ENCODE measurements around the gene RNF121. TPM values are rescaled to one million over a fixed set of nuclear protein-coding genes. Genes with fewer than 3 reads are reported as not detected.

The RNF121 gene
- total and polyA plus RNA-seq, 2 of the 13 experiments (the other 11 are each of a cell fraction or from before 2014, with no cell fraction given), result 28.6 to 44.3 TPM

DNA sequence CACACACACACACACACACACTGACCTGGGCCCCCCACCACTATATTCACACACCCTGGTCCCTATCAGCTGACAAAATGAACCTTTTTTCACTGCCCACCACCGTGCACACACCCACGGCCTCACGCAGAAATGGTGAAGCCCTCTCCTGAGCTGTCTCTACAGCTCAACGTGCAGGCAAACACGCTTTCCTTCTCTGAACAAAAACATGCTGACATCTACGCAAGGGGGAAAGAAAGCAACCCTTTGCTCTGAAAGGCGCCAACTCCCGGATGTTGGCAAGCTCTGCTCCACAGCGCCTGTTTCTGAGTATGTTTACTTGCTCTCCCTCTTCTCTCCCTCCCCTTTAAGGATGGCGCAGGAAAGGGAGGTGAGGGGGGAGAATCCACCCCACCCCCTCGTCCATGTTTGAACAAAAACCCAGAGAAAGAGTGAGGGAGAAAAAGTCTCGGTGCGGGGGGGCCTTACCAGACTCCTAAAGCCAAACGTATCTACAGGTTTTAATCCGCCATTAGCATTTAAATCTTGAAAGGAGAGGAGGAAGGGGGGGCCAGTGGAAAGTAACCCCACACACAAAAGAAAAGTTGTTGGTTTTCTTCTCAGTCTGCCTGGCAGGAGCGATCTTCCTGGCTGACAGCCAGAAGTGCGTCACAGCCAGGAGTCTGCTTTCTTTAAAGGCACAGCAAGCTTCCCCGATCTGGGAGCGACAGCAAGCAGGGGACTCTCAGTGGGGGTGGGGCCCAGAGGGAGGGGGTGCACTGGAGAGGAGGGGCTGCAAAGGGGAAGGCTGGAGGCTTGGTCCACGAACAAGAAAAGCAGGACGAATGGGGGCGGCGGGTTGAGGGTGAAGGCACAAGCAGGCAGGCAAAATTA, 111.9 kb downstream of the RNF121 start (continued):
- TF ChIP-seq, protein P1, sequence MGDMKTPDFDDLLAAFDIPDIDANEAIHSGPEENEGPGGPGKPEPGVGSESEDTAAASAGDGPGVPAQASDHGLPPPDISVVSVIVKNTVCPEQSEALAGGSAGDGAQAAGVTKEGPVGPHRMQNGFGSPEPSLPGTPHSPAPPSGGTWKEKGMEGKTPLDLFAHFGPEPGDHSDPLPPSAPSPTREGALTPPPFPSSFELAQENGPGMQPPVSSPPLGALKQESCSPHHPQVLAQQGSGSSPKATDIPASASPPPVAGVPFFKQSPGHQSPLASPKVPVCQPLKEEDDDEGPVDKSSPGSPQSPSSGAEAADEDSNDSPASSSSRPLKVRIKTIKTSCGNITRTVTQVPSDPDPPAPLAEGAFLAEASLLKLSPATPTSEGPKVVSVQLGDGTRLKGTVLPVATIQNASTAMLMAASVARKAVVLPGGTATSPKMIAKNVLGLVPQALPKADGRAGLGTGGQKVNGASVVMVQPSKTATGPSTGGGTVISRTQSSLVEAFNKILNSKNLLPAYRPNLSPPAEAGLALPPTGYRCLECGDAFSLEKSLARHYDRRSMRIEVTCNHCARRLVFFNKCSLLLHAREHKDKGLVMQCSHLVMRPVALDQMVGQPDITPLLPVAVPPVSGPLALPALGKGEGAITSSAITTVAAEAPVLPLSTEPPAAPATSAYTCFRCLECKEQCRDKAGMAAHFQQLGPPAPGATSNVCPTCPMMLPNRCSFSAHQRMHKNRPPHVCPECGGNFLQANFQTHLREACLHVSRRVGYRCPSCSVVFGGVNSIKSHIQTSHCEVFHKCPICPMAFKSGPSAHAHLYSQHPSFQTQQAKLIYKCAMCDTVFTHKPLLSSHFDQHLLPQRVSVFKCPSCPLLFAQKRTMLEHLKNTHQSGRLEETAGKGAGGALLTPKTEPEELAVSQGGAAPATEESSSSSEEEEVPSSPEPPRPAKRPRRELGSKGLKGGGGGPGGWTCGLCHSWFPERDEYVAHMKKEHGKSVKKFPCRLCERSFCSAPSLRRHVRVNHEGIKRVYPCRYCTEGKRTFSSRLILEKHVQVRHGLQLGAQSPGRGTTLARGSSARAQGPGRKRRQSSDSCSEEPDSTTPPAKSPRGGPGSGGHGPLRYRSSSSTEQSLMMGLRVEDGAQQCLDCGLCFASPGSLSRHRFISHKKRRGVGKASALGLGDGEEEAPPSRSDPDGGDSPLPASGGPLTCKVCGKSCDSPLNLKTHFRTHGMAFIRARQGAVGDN (CRISPR knock-in tag; IDR thresholded peaks at IDR 0.05), result peak; percentile 60
- TF ChIP-seq ELF3 (CRISPR knock-in tag; IDR thresholded peaks at IDR 0.05), result peak; percentile 89
- no peak for TF ChIP-seq PRPF4 (IDR thresholded peaks at IDR 0.05; ENCODE audit: low read depth, low read length, poor library complexity, severe bottlenecking)
- no peak for TF ChIP-seq CBX1 (IDR thresholded peaks at IDR 0.05; ENCODE audit: low read depth)
- TF ChIP-seq, protein P2, sequence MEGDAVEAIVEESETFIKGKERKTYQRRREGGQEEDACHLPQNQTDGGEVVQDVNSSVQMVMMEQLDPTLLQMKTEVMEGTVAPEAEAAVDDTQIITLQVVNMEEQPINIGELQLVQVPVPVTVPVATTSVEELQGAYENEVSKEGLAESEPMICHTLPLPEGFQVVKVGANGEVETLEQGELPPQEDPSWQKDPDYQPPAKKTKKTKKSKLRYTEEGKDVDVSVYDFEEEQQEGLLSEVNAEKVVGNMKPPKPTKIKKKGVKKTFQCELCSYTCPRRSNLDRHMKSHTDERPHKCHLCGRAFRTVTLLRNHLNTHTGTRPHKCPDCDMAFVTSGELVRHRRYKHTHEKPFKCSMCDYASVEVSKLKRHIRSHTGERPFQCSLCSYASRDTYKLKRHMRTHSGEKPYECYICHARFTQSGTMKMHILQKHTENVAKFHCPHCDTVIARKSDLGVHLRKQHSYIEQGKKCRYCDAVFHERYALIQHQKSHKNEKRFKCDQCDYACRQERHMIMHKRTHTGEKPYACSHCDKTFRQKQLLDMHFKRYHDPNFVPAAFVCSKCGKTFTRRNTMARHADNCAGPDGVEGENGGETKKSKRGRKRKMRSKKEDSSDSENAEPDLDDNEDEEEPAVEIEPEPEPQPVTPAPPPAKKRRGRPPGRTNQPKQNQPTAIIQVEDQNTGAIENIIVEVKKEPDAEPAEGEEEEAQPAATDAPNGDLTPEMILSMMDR (CRISPR knock-in tag; IDR thresholded peaks at IDR 0.05), result peak; percentile 28; the same call in 1 of the 2 replicates
- TF ChIP-seq, protein P3, sequence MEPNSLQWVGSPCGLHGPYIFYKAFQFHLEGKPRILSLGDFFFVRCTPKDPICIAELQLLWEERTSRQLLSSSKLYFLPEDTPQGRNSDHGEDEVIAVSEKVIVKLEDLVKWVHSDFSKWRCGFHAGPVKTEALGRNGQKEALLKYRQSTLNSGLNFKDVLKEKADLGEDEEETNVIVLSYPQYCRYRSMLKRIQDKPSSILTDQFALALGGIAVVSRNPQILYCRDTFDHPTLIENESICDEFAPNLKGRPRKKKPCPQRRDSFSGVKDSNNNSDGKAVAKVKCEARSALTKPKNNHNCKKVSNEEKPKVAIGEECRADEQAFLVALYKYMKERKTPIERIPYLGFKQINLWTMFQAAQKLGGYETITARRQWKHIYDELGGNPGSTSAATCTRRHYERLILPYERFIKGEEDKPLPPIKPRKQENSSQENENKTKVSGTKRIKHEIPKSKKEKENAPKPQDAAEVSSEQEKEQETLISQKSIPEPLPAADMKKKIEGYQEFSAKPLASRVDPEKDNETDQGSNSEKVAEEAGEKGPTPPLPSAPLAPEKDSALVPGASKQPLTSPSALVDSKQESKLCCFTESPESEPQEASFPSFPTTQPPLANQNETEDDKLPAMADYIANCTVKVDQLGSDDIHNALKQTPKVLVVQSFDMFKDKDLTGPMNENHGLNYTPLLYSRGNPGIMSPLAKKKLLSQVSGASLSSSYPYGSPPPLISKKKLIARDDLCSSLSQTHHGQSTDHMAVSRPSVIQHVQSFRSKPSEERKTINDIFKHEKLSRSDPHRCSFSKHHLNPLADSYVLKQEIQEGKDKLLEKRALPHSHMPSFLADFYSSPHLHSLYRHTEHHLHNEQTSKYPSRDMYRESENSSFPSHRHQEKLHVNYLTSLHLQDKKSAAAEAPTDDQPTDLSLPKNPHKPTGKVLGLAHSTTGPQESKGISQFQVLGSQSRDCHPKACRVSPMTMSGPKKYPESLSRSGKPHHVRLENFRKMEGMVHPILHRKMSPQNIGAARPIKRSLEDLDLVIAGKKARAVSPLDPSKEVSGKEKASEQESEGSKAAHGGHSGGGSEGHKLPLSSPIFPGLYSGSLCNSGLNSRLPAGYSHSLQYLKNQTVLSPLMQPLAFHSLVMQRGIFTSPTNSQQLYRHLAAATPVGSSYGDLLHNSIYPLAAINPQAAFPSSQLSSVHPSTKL (CRISPR knock-in tag; IDR thresholded peaks at IDR 0.05), result peak; percentile 55
- TF ChIP-seq PHF8 (CRISPR knock-in tag; IDR thresholded peaks at IDR 0.05), result 0 out of 2 replicates have a peak, but pooled peaks have one; percentile 25
- TF ChIP-seq GATAD2A (CRISPR knock-in tag; IDR thresholded peaks at IDR 0.05), result no peak
- TF ChIP-seq KAT7 (CRISPR knock-in tag; IDR thresholded peaks at IDR 0.05; ENCODE audit: borderline replicate concordance), result 0 out of 2 replicates have a peak, but pooled peaks have one; percentile 60
- TF ChIP-seq, protein P4, sequence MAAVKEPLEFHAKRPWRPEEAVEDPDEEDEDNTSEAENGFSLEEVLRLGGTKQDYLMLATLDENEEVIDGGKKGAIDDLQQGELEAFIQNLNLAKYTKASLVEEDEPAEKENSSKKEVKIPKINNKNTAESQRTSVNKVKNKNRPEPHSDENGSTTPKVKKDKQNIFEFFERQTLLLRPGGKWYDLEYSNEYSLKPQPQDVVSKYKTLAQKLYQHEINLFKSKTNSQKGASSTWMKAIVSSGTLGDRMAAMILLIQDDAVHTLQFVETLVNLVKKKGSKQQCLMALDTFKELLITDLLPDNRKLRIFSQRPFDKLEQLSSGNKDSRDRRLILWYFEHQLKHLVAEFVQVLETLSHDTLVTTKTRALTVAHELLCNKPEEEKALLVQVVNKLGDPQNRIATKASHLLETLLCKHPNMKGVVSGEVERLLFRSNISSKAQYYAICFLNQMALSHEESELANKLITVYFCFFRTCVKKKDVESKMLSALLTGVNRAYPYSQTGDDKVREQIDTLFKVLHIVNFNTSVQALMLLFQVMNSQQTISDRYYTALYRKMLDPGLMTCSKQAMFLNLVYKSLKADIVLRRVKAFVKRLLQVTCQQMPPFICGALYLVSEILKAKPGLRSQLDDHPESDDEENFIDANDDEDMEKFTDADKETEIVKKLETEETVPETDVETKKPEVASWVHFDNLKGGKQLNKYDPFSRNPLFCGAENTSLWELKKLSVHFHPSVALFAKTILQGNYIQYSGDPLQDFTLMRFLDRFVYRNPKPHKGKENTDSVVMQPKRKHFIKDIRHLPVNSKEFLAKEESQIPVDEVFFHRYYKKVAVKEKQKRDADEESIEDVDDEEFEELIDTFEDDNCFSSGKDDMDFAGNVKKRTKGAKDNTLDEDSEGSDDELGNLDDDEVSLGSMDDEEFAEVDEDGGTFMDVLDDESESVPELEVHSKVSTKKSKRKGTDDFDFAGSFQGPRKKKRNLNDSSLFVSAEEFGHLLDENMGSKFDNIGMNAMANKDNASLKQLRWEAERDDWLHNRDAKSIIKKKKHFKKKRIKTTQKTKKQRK (IDR thresholded peaks at IDR 0.05; ENCODE audit: low read length), result no peak
- TF ChIP-seq, protein P5, sequence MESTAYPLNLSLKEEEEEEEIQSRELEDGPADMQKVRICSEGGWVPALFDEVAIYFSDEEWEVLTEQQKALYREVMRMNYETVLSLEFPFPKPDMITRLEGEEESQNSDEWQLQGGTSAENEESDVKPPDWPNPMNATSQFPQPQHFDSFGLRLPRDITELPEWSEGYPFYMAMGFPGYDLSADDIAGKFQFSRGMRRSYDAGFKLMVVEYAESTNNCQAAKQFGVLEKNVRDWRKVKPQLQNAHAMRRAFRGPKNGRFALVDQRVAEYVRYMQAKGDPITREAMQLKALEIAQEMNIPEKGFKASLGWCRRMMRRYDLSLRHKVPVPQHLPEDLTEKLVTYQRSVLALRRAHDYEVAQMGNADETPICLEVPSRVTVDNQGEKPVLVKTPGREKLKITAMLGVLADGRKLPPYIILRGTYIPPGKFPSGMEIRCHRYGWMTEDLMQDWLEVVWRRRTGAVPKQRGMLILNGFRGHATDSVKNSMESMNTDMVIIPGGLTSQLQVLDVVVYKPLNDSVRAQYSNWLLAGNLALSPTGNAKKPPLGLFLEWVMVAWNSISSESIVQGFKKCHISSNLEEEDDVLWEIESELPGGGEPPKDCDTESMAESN (CRISPR knock-in tag; conservative IDR thresholded peaks at IDR 0.05), result 0 out of 2 replicates have a peak, but pooled peaks have one; percentile 19
- TF ChIP-seq ZNF543 (CRISPR knock-in tag; IDR thresholded peaks at IDR 0.05), result 0 out of 2 replicates have a peak, but pooled peaks have one; percentile 18

All from HepG2 (cell line).